Measurements from ENCODE around the gene WWOX. TPM values are rescaled to one million over a fixed set of nuclear protein-coding genes. Genes with fewer than 3 reads are reported as not detected.
"Not testable (repeated sequence)": the region's sequence is repeated elsewhere in the genome, so short reads cannot be mapped to it uniquely, and the experiment has no call there.

WWOX gene
- total RNA-seq, 6 experiments from 2014 or later, result 0.46 to 3.4 (median 1.3) TPM

GRCh38 chr16:79045191-79045590 lies 945.7 kb downstream of the WWOX start:
- no peak for TF ChIP-seq CTCF (IDR thresholded peaks at IDR 0.05)
- Mint-ChIP-seq H3K36me3 (ENCODE audit: low read depth) (peaks cover 9% of the 10 kb centered on the region; the same call in 1 of the 2 replicates), H3K27me3 (ENCODE audit: insufficient read depth) (0 out of 2 replicates have a peak, but pooled peaks cover 2% of the 10 kb centered on the region), H3K4me3 (no peak overlapping the region), H3K9me3 (peaks cover 85% of the 10 kb centered on the region), H3K27ac (no peak overlapping the region), H3K4me1 (ENCODE audit: low read depth) (no peaks in the 10 kb centered on the region)
- DNase-seq, result no peak

GRCh38 chr16:79047337-79047736 lies 947.9 kb downstream of the WWOX start:
- Mint-ChIP-seq H3K27ac (no peak overlapping the region), H3K27me3 (ENCODE audit: insufficient read depth) (0 out of 2 replicates have a peak, but pooled peaks cover 2% of the 10 kb centered on the region), H3K36me3 (ENCODE audit: low read depth) (peaks cover 6% of the 10 kb centered on the region; the same call in 1 of the 2 replicates), H3K4me3 (no peak overlapping the region), H3K9me3 (peaks cover 76% of the 10 kb centered on the region), H3K4me1 (ENCODE audit: low read depth) (no peaks in the 10 kb centered on the region)
- TF ChIP-seq CTCF (IDR thresholded peaks at IDR 0.05), result peak; percentile 32; the same call in 1 of the 2 replicates
- DNase-seq, result no peak

GRCh38 chr16:79049040-79049439 lies 949.6 kb downstream of the WWOX start:
- no peak for TF ChIP-seq CTCF (IDR thresholded peaks at IDR 0.05)
- Mint-ChIP-seq H3K36me3 (ENCODE audit: low read depth) (peaks cover 4% of the 10 kb centered on the region; the same call in 1 of the 2 replicates), H3K27ac (no peak overlapping the region), H3K27me3 (ENCODE audit: insufficient read depth) (0 out of 2 replicates have a peak, but pooled peaks cover 2% of the 10 kb centered on the region), H3K4me3 (no peak overlapping the region), H3K9me3 (peaks cover 62% of the 10 kb centered on the region), H3K4me1 (ENCODE audit: low read depth) (no peaks in the 10 kb centered on the region)
- no peak for DNase-seq

- peaks cover 59% of the 10 kb centered on the region for H3K9me3 Mint-ChIP-seq
- H3K36me3 Mint-ChIP-seq (ENCODE audit: low read depth), result 0 out of 2 replicates have a peak, but pooled peaks cover 4% of the 10 kb centered on the region
- no peaks in the 10 kb centered on the region for H3K4me1 Mint-ChIP-seq (ENCODE audit: low read depth)
- no peak overlapping the region for H3K4me3 Mint-ChIP-seq
- TF ChIP-seq CTCF (IDR thresholded peaks at IDR 0.05), result no peak
- 0 out of 2 replicates have a peak, but pooled peaks cover 2% of the 10 kb centered on the region for H3K27me3 Mint-ChIP-seq (ENCODE audit: insufficient read depth)
- H3K27ac Mint-ChIP-seq, result no peak overlapping the region
- no peak for DNase-seq
These were observed 950.6 kb downstream of the WWOX start for GRCh38 chr16:79050063-79050462.

- DNase-seq, result no peak
- H3K27ac Mint-ChIP-seq, result no peak overlapping the region
- no peak overlapping the region for H3K4me3 Mint-ChIP-seq
- TF ChIP-seq CTCF (IDR thresholded peaks at IDR 0.05), result no peak
- H3K36me3 Mint-ChIP-seq (ENCODE audit: low read depth), result 0 out of 2 replicates have a peak, but pooled peaks cover 4% of the 10 kb centered on the region
- no peaks in the 10 kb centered on the region for H3K4me1 Mint-ChIP-seq (ENCODE audit: low read depth)
- peaks cover 56% of the 10 kb centered on the region for H3K9me3 Mint-ChIP-seq
- 0 out of 2 replicates have a peak, but pooled peaks cover 2% of the 10 kb centered on the region for H3K27me3 Mint-ChIP-seq (ENCODE audit: insufficient read depth)
These were observed 951.9 kb downstream of the WWOX start for GRCh38 chr16:79051313-79051712.

- H3K36me3 Mint-ChIP-seq (ENCODE audit: low read depth); H3K4me3 Mint-ChIP-seq; H3K27ac Mint-ChIP-seq; H3K27me3 Mint-ChIP-seq (ENCODE audit: insufficient read depth); DNase-seq; H3K4me1 Mint-ChIP-seq (ENCODE audit: low read depth): not testable (repeated sequence)
- peaks cover 55% of the 10 kb centered on the region for H3K9me3 Mint-ChIP-seq
These were observed 952.7 kb downstream of the WWOX start for GRCh38 chr16:79052198-79052597.
